22Rv1 (cell line): ENCODE data around the gene EHD4.

ENCODE experiments used
- H3K27ac ChIP-seq: fragments of 450-650 bp; 2 replicates; pipeline ENCODE4 v1.5.1; 2017
- ZFX ChIP-seq: fragments of 450-650 bp; IDR thresholded peaks from 2 replicates; pipeline ENCODE4 v1.6.1; 2017; ENCODE audit warnings: antibody characterized with exemption, borderline replicate concordance
- TF ChIP-seq, protein P1 (sequence below): fragments of 450-650 bp; IDR thresholded peaks from 2 replicates; pipeline ENCODE4 v1.5.1; 2017; ENCODE audit warnings: mild to moderate bottlenecking

EHD4 gene

DNA sequence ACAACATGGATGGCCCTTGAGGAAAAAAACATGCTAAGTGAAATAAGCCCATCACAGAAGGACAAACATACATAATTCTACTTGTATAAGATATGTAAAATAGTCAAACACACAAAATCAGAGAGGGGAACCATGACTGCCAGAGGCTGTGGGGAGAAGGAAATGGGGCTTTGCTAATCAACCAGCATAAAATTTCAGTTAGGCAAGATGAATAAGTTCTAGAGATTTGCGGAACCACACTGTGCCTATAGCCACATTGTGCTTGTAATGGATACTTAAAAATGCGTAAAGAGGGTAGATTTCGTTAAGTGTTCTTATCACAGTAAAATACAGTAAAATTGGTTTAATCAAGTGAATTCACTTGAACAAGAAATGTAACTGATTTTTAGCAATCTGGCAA, 44.8 kb downstream of the EHD4 start:
- peak overlapping the region; percentile 78 for H3K27ac ChIP-seq
- TF ChIP-seq, protein P1, sequence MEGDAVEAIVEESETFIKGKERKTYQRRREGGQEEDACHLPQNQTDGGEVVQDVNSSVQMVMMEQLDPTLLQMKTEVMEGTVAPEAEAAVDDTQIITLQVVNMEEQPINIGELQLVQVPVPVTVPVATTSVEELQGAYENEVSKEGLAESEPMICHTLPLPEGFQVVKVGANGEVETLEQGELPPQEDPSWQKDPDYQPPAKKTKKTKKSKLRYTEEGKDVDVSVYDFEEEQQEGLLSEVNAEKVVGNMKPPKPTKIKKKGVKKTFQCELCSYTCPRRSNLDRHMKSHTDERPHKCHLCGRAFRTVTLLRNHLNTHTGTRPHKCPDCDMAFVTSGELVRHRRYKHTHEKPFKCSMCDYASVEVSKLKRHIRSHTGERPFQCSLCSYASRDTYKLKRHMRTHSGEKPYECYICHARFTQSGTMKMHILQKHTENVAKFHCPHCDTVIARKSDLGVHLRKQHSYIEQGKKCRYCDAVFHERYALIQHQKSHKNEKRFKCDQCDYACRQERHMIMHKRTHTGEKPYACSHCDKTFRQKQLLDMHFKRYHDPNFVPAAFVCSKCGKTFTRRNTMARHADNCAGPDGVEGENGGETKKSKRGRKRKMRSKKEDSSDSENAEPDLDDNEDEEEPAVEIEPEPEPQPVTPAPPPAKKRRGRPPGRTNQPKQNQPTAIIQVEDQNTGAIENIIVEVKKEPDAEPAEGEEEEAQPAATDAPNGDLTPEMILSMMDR, result no peak
- TF ChIP-seq ZFX, result no peak

DNA sequence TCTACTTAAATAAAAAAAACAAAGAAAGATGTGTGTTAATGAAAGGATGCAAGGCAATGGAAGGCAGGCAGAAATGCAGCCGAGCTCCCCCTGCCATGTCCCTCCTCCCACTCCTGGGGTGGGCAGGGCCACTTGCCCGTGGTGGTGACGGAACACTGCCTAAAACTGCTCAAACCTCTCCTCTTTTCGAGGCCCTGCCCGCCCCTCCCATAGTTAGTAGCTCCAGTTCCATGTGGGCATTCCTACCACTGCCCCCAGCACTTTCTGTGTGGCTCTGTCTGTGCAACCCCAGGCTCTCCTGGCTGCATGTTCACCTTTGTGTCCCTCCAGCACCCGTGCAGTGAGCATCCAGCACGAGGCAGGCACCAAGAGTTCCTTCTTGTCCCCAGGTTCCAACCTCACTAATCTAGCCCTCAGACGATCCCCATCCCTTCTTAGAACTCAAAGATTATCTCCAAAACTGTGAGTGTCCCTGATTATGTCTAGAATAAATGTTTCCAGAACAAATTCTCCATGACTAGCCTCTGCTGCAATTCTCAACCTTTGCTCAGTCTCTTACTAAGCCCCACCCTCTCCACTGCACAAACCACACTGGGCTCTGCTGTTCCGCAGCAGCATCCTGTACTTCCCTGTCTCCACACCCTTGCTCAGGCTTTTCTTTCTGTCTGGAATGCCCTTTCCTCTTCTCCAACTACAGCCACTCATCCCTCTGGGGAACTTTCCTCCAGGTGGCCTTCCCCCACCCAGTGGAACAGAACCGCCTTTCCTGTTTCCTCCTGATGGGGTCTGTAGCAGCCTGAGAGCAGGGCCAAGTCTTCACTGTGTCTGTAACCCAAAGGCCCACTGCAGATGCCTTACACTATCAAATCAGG, 45.9 kb downstream of the EHD4 start:
- TF ChIP-seq, protein P1, result no peak
- no peak for TF ChIP-seq ZFX
- H3K27ac ChIP-seq, result peak overlapping the region; percentile 78

DNA sequence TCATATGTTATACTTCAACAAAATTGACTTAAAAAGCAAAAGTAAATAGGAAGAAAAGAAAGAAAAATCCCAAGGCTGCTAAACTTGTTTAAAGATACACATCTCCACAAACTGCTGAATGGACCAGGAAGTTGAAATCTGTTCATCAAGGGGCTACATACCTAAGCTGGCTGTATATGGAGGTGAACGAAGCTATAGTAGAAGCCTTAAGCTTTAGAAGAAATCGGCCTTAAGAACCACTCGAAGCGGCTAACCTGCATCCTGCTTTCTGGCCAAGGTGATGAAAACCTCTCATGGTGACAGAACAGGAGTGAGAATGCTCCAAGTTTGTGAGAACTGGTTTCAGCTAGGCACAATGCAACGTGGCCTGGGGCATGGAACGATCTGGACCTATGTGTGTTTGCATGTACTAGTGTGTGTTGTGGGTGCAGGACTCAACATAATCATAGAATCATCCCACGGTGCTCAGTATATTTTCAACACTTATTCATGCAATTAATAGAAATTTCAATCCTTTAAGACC, 47.2 kb downstream of the EHD4 start:
- H3K27ac ChIP-seq, result peak overlapping the region; percentile 78
- TF ChIP-seq, protein P1, result no peak
- TF ChIP-seq ZFX, result no peak

GRCh38 chr15:41923401-41923997, 48.9 kb downstream of the EHD4 start:
- TF ChIP-seq, protein P1, result no peak
- no peak for TF ChIP-seq ZFX
- H3K27ac ChIP-seq, result no peak overlapping the region

DNA sequence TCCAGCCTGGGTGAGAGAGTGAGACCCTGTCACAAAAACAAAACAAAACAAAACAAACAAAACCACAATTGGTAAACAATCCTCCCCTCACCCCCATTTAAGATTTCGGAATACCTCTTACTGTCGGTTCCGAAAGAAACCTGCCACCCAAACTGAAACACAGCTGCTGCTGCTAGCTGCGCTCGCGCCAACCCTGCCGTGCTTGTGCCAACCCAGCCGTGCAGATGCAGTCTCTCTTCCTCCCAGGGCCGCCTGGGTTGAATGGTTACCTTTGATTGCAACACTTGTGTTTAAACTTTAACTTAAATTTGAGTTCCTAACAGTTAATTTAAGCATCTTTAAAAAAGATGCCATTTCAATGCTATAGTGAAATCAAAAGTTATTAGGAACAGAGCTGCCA, 50.0 kb downstream of the EHD4 start:
- no peak for TF ChIP-seq ZFX
- TF ChIP-seq, protein P1, result no peak
- H3K27ac ChIP-seq, result no peak overlapping the region

DNA sequence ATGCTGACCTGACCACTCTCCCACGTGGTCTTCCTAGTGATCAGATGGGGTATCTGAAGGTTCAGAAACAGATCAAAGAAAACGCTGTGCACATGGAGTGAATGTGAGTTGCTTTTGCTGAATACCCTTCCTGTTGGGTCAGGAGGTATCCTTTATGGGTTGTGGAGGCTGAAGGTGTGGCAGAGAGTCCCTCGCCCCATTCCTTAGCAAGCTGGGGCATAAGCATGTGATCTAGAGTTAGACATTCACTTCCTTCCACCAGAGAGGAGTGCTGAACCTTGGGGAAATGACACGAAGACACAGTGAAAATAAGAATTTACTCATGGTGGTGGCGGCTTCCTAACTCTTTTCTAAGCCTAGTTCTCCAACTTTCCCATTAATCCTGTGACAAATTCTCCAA, 50.7 kb downstream of the EHD4 start:
- H3K27ac ChIP-seq, result no peak overlapping the region
- no peak for TF ChIP-seq ZFX
- TF ChIP-seq, protein P1, result no peak

DNA sequence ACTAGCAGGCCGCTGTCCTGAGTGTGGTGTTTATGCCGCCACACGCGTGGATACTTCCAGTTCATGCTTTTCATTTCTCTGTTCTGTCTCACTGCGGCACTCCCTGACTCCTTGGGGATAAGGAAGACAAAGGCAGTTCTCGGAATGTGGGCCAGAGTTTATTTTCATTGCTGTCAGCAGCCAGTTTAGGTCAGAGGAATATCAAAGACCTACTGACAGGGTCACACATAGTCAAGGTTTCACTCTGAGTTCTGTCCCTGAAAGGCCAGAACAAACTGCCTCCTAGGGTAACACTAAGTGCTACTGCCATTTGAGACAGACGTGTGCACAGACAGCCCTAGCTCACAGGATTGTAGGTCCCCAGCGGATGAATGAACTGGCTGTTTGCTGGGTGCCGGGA, 51.2 kb downstream of the EHD4 start:
- TF ChIP-seq, protein P1, result no peak
- TF ChIP-seq ZFX, result no peak
- no peak overlapping the region for H3K27ac ChIP-seq
